Kidney glomerular epithelial cell (primary cell): ENCODE results near the gene CLOCK.

Experiments used
- DNase-seq: peaks from one replicate; lab custom pipeline; 2025; lab: John Stamatoyannopoulos, UW

Gene CLOCK

DNA sequence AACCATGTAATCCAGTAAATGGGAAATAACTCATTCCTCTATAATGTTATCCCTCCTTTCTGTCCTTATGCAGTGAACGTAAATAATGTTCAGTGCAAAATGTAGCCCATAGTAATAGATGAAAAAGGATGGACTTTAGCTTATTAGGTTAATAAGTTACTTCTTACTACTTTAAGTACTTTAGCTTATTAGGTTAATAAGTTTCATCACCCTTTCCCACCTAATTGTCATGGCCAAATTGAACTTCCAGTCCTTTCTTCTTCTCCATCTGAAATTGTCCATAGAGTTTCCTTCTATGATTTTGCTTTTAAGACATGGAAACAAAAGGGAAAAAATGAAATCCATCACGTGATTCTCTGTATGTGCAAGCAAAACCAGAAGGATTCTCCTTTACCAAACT is 166.1 kb downstream of the CLOCK start:
- DNase-seq = no peak

DNA sequence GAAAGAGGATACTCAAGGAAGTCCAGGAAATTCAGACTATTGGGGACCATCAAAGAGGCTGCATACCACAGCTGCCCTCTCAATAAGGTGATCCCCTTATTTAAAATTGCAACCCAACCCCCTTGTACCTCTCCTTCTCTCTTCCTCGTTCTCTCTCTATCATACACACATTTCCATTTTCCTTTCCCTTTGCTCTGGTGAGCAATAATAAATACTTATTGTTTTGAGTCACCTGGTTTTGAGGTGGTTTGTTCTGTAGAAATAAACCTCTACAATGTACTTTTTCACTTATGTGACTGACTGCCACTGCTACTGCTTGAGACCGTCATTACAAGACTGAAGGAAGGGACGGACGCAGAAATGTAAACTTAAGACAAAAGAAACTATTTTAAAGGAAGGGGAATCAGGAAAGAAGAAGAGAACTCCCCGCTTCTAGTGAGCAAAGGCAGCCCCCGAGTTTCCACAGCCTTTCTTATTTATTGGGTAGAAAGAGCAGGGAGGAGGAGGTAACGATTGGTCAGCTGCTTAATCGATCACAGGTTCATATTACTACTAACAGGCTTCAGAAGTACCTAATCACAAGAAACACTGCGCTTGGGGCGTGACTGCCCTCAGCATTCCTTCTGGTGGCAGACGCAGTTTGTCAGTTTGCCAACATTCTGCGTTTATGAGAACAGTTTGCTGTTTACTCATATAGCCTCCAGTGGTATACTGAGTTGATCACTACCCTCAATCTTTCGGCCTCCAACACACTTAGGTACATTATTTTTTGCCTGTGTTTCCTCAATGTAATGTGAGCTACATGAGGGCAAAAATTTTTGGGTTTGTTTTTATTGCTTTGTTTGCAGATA is 167.9 kb downstream of the CLOCK start:
- no peak for DNase-seq
